ENCODE results near the gene YBX1.
"Not testable (repeated sequence)": the region's sequence is repeated elsewhere in the genome, so short reads cannot be mapped to it uniquely, and the experiment has no call there.

YBX1 gene

DNA sequence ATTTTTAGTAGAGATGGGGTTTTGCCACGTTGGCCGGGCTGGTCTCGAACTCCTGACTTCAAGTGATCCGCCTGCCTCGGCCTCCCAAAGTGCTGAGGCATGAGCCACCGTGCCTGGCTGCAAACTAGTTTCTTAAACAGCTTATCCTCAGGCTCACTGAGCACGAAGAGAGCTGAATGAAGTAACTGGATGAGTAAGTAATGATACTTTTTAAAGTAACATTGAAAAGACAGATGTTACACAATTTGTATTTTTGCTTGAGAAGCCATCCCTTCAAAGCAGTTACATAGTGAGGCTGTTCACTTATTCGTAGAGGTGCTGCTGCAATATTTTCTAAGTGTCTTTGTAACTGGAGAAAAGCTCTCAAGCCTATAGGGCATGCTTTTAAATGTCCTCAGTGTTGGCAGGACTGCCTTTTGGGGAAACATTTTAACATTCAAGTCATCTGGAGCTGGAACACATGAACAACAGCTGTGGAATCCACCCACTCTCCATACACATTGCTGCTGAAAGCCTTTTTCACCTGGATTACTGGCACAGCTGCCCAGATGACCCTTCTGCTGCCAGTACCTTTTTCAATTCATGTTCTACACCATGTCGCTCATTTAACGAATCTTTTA is 2.7 kb upstream of the YBX1 start:
- Histone ChIP-seq H3K4me1 (peaks cover 4% of the 10 kb centered on the region), H3K79me2 (peaks cover 10% of the 10 kb centered on the region), H2AFZ (no peak overlapping the region), H3K27me3 (ENCODE audit: control insufficient read depth, insufficient read depth, low read length) (no peaks in the 10 kb centered on the region), H3K4me2 (ENCODE audit: low read length) (no peak overlapping the region), H3K27ac (no peak overlapping the region), H3K9ac (no peak overlapping the region), H3K4me3 (ENCODE audit: low read depth, low read length) (no peak overlapping the region), H3K9me3 (ENCODE audit: control insufficient read depth, low read length) (no peaks in the 10 kb centered on the region), H3K36me3 (ENCODE audit: control insufficient read depth, insufficient read depth, low read length) (no peaks in the 10 kb centered on the region)
- TF ChIP-seq, protein P1, sequence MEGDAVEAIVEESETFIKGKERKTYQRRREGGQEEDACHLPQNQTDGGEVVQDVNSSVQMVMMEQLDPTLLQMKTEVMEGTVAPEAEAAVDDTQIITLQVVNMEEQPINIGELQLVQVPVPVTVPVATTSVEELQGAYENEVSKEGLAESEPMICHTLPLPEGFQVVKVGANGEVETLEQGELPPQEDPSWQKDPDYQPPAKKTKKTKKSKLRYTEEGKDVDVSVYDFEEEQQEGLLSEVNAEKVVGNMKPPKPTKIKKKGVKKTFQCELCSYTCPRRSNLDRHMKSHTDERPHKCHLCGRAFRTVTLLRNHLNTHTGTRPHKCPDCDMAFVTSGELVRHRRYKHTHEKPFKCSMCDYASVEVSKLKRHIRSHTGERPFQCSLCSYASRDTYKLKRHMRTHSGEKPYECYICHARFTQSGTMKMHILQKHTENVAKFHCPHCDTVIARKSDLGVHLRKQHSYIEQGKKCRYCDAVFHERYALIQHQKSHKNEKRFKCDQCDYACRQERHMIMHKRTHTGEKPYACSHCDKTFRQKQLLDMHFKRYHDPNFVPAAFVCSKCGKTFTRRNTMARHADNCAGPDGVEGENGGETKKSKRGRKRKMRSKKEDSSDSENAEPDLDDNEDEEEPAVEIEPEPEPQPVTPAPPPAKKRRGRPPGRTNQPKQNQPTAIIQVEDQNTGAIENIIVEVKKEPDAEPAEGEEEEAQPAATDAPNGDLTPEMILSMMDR (IDR thresholded peaks at IDR 0.05) = no peak

DNA sequence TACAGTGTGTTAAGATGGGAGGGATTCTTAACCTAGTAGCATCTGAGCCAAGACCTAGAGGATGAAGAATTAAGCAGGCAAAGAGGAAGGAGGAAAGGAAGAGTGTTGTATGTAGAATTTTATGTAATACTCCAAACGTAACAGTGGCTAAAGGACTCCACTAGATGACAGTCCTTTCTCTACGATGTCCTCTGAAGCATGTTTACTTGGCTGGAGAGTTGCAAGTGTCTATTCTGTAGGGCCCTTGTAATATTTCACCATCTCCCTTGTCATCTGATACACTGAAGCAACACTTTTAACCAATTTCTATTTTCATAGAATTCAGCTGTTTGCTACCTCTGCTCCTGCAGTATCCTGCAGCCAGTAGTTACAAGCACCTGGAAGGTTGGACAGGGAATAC is 2.2 kb upstream of the YBX1 start:
- H3K79me2 ChIP-seq = peaks cover 16% of the 10 kb centered on the region
- H3K27ac ChIP-seq = no peak overlapping the region
- no peak overlapping the region for H3K4me2 ChIP-seq (ENCODE audit: low read length)
- H3K4me1 ChIP-seq = peaks cover 8% of the 10 kb centered on the region
- H3K9me3 ChIP-seq (ENCODE audit: control insufficient read depth, low read length) = no peaks in the 10 kb centered on the region
- no peak overlapping the region for H3K9ac ChIP-seq
- no peaks in the 10 kb centered on the region for H3K36me3 ChIP-seq (ENCODE audit: control insufficient read depth, insufficient read depth, low read length)
- H3K27me3 ChIP-seq (ENCODE audit: control insufficient read depth, insufficient read depth, low read length) = no peaks in the 10 kb centered on the region
- TF ChIP-seq, protein P1 (IDR thresholded peaks at IDR 0.05) = no peak
- H3K4me3 ChIP-seq (ENCODE audit: low read depth, low read length) = no peak overlapping the region
- no peak overlapping the region for H2AFZ ChIP-seq

DNA sequence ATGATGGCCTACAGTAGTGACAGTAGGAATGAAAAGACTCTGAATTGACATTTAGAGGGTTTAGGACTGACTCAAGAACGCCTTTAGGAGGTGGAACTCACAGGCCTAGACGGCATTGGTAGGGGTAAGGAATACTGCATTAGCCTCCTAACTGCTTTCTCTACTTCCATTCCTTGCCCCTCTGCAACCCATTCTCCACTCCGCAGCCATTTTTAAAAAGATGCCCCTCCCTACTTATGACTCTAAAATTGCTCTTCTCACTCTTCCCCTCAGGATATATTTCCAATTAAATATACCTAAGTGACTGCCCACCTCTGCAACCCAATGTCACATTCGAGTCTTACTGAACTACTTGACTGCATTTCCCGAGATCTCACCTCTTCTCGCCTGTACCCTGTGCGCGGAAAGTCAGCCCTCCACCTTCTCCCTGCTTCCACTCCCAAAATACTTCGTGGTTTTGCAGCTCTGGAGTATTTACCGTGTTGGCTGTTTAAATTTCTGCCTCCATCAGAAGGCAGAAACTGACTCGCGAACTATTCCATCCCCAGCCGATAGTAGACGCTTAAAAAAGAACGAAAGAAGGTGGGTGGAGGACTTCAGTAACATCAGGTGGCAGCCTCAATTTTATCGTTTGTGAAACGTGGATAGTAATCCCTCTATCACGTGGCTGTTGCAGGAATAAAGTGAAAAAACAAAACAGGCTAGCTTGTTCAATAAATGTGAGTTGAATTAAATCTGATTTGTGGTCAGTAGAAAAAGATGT is 1.1 kb upstream of the YBX1 start:
- TF ChIP-seq, protein P1 (IDR thresholded peaks at IDR 0.05) = no peak
- H3K9me3 ChIP-seq (ENCODE audit: control insufficient read depth, low read length) = no peaks in the 10 kb centered on the region
- no peaks in the 10 kb centered on the region for H3K27me3 ChIP-seq (ENCODE audit: control insufficient read depth, insufficient read depth, low read length)
- no peak overlapping the region for H3K9ac ChIP-seq
- no peaks in the 10 kb centered on the region for H3K36me3 ChIP-seq (ENCODE audit: control insufficient read depth, insufficient read depth, low read length)
- H3K79me2 ChIP-seq = peaks cover 23% of the 10 kb centered on the region
- peak overlapping the region; percentile 80 for H3K27ac ChIP-seq
- H2AFZ ChIP-seq = peak overlapping the region; percentile 84
- H3K4me1 ChIP-seq = peaks cover 8% of the 10 kb centered on the region
- peak overlapping the region; percentile 61 for H3K4me2 ChIP-seq (ENCODE audit: low read length)
- H3K4me3 ChIP-seq (ENCODE audit: low read depth, low read length) = peak overlapping the region; percentile 71

DNA sequence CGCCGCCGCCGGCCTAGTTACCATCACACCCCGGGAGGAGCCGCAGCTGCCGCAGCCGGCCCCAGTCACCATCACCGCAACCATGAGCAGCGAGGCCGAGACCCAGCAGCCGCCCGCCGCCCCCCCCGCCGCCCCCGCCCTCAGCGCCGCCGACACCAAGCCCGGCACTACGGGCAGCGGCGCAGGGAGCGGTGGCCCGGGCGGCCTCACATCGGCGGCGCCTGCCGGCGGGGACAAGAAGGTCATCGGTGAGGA is 193 bp downstream of the YBX1 start:
- H3K4me2 ChIP-seq (ENCODE audit: low read length); H3K9me3 ChIP-seq (ENCODE audit: control insufficient read depth, low read length); H2AFZ ChIP-seq; H3K9ac ChIP-seq; H3K36me3 ChIP-seq (ENCODE audit: control insufficient read depth, insufficient read depth, low read length); H3K27ac ChIP-seq; H3K27me3 ChIP-seq (ENCODE audit: control insufficient read depth, insufficient read depth, low read length); H3K4me1 ChIP-seq: not testable (repeated sequence)
- Histone ChIP-seq H3K79me2 (peaks cover 32% of the 10 kb centered on the region), H3K4me3 (ENCODE audit: low read depth, low read length) (peak overlapping the region; percentile 71)

DNA sequence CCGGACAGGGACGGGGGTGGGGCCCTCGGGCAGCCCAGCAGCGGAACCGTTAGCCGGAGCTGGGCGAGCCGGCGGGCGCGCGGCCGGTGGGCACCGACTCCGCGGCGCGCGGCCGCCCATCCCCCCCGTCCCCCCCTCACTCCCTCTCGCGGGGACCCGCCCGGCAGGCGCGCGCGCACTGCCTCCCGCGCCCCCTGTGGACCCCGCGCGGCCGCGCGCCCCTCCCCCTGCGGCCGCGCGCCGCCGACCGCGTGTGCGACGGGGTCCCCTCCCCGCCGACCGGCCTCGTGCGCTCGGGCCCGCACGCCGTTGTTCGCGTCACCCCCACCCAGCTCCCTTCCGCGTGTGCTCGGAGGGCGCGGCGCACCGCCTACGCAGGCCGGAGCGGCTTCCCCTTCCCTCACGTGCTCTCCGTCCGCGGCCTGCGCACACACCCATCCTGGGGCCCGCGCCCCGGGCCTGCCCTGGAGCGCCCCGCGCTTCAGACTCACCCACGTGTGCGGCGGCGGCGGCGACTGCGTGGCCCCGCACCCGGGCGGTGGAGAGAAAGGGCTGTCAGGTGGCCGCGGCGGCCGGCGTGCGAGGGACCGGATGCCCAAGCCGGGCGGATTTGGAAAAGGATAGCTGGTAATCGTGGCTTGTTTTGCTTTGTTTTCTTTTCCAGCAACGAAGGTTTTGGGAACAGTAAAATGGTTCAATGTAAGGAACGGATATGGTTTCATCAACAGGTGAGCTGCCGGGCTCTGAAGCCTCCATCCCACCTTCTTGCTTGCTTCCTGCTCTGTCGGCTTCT is 717 bp downstream of the YBX1 start:
- H3K4me3 ChIP-seq (ENCODE audit: low read depth, low read length) = peak overlapping the region; percentile 71
- no peaks in the 10 kb centered on the region for H3K36me3 ChIP-seq (ENCODE audit: control insufficient read depth, insufficient read depth, low read length)
- no peak overlapping the region for H3K9ac ChIP-seq
- peaks cover 37% of the 10 kb centered on the region for H3K79me2 ChIP-seq
- H3K4me1 ChIP-seq = peaks cover 8% of the 10 kb centered on the region
- TF ChIP-seq, protein P1 (IDR thresholded peaks at IDR 0.05) = no peak
- H2AFZ ChIP-seq = peak overlapping the region; percentile 58
- peak overlapping the region; percentile 79 for H3K4me2 ChIP-seq (ENCODE audit: low read length)
- H3K9me3 ChIP-seq (ENCODE audit: control insufficient read depth, low read length) = no peaks in the 10 kb centered on the region
- no peaks in the 10 kb centered on the region for H3K27me3 ChIP-seq (ENCODE audit: control insufficient read depth, insufficient read depth, low read length)
- H3K27ac ChIP-seq = peak overlapping the region; percentile 42
